NCI-H345 (cell line): ENCODE data around the gene ATF6.

ENCODE experiments used
- DNase-seq: peaks from one replicate; lab custom pipeline; 2025; lab: John Stamatoyannopoulos, UW

The ATF6 gene

GRCh38 chr1:161941726-161942436, 175.8 kb downstream of the ATF6 start:
- no peak for DNase-seq

GRCh38 chr1:161943737-161944136, 177.6 kb downstream of the ATF6 start:
- no peak for DNase-seq

GRCh38 chr1:161944381-161944780, 178.3 kb downstream of the ATF6 start:
- DNase-seq: no peak

GRCh38 chr1:161945306-161946060, 179.4 kb downstream of the ATF6 start:
- no peak for DNase-seq

- no peak for DNase-seq
These were observed 180.2 kb downstream of the ATF6 start for GRCh38 chr1:161946071-161946987.

GRCh38 chr1:161948435-161948834, 182.3 kb downstream of the ATF6 start:
- no peak for DNase-seq

GRCh38 chr1:161949548-161949947, 183.4 kb downstream of the ATF6 start:
- no peak for DNase-seq

GRCh38 chr1:161950377-161950776, 184.3 kb downstream of the ATF6 start:
- no peak for DNase-seq

GRCh38 chr1:161951646-161952045, 185.5 kb downstream of the ATF6 start:
- DNase-seq: no peak

- no peak for DNase-seq
These were observed 186.6 kb downstream of the ATF6 start for GRCh38 chr1:161952607-161953172.

GRCh38 chr1:161953256-161953920, 187.3 kb downstream of the ATF6 start:
- DNase-seq: no peak

GRCh38 chr1:161954050-161954449, 187.9 kb downstream of the ATF6 start:
- DNase-seq: peak; percentile 46

GRCh38 chr1:161954466-161954865, 188.3 kb downstream of the ATF6 start:
- DNase-seq: no peak

GRCh38 chr1:161955606-161956005, 189.5 kb downstream of the ATF6 start:
- no peak for DNase-seq

- no peak for DNase-seq
These were observed 190.0 kb downstream of the ATF6 start for GRCh38 chr1:161956097-161956496.

GRCh38 chr1:161956930-161957329, 190.8 kb downstream of the ATF6 start:
- no peak for DNase-seq

GRCh38 chr1:161958425-161958824, 192.3 kb downstream of the ATF6 start:
- DNase-seq: no peak

GRCh38 chr1:161962091-161962887, 196.2 kb downstream of the ATF6 start:
- DNase-seq: no peak

GRCh38 chr1:161966067-161966466, 199.9 kb downstream of the ATF6 start:
- DNase-seq: no peak

- DNase-seq: no peak
These were observed 203.9 kb downstream of the ATF6 start for GRCh38 chr1:161970036-161970435.

- no peak for DNase-seq
These were observed 204.5 kb downstream of the ATF6 start for GRCh38 chr1:161970633-161971032.
